NCI-H2081 treated with DMSO at 0.1 percent for 48 hours (cell line): ENCODE measurements around the gene COTL1.

Experiments
- DNase-seq: peaks from one replicate; lab custom pipeline; 2025; lab: John Stamatoyannopoulos, UW

COTL1 gene

DNA sequence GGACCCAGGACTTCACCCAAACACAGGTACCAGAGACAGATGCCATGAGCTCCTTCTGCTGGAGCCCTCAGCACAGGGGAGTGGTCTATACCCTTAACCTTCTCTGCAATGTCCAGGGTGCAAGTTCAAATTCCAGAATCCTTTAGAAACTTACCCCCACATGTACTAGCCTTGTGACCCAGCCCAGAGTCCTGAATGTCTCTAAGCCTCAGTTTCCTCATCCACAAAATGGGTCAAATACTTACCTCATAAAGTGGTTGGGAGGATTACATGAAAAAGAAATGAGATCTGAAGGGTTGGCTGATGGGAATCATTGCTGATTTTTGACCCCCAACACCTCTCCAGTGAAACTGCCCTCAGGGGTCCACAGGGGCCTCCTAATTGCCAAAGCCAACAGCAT, 21.7 kb downstream of the COTL1 start:
- DNase-seq = no peak

GRCh38 chr16:84595052-84595481, 22.8 kb downstream of the COTL1 start:
- no peak for DNase-seq

GRCh38 chr16:84594725-84595038, 23.2 kb downstream of the COTL1 start:
- DNase-seq = no peak

DNA sequence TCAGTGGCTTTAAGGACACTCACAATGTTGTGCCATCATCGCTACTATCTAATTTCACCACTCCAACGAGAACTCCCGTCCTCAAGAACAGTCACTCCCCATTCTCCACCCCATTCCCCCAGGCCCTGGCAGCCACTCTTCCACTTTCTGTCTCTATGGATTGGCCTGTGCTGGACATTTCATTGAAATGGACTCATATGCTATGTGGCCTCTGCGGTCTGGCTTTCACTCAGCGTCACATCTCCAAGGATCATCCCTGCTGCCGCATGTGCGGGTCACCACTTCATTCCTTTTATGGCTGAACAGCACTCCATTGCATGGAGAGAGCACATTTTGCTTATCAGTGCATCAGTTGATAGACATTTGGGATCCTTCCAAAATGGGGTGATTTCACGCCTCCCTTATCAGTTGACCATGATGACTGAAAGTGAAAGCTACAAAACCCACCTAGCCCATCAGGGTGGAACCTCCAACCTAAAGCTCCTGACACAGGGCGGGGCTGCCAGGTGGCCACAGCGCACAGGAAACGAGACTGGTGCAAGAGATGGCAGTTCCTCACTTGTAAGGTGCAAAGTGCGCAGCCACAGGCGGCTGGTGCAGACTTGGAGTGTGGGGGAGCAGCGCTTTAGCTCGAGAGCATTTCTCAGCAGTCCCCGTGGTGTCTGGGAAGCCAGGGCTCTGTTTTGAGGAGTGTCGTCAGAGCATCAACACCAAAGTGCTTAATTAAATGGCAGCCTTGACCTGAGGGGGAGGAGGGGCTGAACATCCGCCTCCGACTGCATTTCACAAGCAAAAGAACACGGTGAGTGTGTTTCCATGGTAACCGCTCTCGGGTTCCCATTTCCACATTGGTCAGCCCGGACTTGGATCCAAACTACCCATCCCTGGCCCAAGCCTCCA, 23.8 kb downstream of the COTL1 start:
- no peak for DNase-seq

- DNase-seq = no peak
Measured at GRCh38 chr16:84592718-84593117, 25.2 kb downstream of the COTL1 start.

GRCh38 chr16:84589975-84590719, 27.7 kb downstream of the COTL1 start:
- no peak for DNase-seq

GRCh38 chr16:84588991-84589390, 28.9 kb downstream of the COTL1 start:
- DNase-seq = no peak

DNA sequence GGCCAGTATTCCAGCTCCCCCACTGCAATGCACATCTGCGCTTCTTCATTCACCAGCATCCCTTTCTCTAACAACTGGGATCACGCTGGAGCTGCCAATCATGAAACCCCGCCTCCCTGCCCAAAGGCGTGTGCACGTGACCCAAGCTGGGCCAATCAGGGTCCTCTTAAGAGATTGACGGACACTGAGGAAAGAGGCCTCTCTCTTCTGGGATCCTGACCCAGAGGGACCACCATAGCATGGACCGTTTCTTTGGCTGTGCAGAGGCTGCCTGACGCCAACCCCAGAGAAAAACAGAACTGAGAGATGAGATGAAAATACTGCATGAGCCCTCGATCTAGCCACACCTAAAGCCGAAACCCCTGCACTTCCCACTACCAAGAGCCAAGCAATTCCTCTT, 32.0 kb downstream of the COTL1 start:
- no peak for DNase-seq

DNA sequence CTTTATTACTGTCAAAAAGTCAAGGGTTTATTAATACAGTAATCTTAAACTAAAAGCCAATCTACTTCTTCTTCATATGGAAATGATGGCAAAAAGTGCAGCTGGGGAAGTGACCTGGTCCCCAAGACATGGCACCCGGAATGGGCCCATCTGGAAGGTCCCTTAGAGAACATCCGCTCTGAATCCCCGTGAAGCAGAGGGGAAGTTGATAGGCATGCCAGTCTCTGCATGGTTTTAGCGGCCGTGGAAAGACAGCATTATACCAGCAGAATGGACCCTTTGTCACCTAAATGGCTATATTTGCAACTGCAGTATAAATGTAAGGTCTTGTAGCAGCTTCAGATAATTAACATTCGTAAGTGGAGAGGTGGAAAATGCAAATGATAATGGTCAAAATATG, 32.4 kb downstream of the COTL1 start:
- DNase-seq = no peak

- DNase-seq = no peak
Measured at GRCh38 chr16:84584678-84585077, 33.2 kb downstream of the COTL1 start.

DNA sequence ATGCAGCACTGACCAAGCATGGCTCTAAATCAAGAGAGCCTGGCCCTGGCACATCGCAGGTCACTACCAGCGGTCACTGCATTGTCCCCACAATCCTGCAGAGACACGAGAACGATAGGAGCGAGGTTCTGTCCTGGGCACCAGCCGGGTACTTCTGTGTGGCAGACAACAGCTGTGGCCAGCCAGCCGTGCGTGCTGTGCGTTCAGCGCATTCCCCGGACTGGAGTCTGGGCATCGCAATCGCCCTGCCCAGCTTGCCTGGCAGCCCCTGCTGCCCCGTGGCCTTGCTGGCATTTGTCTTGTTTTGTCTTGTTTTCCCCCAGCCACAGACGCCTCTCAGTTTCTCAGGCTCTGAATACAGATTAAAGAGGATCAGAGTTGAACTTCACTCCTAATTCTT, 33.9 kb downstream of the COTL1 start:
- no peak for DNase-seq

DNA sequence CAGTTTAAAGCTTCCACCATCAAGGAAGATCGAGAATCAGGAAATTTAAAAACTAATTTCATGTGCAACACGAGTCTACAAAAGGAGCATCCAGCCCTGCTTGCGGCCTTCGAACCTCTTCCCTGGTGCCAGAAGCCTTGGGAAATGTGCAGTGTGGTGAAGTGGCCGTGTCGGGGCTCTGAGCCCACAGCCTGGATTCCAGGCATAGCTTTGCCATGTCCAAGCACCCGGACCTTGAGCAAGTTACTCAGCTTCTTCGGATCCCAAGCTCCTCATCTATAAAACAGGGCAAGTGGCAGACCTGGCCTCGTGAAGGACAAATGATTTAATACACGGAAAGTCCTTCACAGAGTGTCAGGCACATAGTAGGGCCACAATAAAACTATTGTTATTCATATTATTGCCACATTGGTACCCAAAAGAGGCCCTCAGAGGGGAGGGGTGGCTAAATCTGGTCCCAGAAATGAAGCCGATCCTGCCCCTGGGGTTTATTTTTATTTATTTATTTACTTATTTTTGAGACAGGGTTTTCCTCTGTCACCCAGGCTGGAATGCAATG, 34.8 kb downstream of the COTL1 start:
- DNase-seq = no peak

DNA sequence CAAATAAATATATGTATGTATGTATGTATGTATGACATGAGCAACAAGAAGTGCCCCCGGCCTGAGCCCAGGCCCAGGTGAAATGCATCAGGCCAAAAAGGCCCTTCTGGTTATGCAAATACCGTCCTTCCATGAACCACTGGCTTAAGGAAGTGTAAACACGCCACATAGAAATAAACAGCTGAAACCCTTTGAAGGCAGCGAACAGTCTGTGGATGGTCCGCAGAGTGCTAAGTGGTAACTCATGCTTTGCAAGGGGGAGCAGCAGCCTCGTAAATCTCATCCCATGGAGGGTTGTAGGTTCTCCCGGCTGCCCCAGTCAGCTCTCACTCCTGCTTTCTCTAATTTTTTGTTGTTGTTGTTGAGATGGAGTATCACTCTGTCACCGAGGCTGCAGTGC, 36.7 kb downstream of the COTL1 start:
- DNase-seq = no peak

DNA sequence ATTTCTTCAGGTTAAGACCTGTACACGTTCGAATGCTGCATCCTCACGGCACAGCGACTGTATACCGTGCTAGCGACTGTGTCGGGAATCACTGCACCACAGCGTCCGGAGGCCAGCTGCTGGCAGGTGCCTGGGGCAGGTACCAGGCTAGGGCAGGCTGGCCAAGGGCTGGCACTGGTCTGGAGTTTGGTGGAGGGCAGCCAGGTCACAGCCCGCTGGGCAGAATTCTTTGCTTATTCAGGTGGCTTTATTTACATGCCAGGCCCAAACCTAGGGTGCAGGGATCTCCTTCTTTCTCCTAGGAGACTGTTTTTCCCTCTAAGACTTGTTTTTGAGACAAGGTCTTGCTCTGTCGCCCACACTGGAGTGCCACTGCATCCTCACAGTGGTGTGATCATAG, 37.9 kb downstream of the COTL1 start:
- no peak for DNase-seq

DNA sequence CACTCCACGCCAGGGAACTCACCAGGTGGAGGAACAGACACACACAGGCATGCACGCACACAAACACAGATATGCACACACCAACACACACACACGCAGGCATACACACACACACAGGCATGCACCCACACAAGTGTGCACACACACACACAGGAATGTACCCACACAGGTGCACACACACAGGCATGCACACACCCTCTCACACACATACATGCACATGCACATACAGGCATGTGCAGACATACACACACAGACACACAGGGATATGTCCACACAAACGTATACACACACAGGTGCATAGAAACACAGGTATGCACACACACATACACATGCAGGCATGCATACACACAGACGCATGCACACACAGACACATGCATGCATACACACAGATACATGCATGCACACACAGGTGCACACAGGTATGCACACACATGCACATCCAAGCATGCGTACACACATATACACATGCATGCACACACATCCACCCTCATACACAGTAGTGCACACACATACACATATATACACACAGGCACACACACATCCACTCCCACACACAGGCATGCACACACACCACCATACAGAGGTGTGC, 39.2 kb downstream of the COTL1 start:
- DNase-seq = no peak

DNA sequence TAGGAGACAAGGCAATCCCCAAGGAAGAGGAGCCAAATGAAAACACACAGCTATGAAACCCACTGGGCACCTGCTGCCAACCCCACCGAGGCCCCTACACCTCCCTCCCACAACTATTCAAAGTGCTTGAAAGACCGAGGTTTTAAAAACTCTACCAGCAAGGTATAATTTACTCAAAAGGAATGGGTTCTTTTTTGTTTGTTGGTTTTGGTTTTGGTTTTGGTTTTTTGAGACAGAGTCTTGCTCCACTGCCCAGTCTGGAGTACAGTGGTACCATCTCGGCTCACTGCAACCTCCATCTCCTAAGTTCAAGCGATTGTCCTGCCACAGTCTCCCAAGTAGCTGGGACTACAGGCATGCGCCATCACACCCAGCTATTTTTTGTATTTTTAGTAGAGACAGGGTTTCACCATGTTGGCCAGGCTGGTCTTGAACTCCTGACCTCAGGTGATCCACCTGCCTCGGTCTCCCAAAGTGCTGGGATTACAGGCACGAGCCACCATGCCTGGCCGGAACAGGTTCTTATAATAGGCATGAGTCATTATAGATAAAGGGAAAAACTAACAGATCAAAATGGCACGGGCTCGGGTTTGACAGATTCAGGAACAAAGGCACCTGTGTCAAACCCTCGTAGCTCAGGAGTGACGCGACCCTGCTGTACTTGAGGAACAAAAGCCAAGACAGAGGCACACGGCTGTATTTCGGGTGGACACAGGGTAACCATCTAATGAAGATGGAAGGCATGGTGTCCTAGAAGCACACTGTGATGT, 40.7 kb downstream of the COTL1 start:
- DNase-seq = no peak

DNA sequence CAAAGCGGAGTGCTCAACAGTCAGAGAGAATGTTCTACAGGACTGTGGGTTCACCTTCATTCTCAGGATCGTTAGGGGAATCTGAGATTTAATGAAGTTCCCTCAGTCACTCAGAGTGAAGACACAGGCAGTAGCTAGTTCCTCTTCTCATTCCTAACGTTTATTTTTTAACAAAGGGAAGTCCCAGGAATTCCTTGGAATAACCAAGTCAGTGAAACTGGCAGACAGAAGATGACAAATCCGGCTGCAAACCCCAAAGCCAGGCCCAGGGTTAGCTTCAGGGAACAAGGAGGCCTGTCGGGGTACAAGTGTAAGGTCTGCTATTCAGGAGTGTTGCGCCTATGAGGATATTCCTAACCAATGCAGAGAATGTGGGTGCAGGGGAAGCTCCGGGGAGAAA, 42.0 kb downstream of the COTL1 start:
- no peak for DNase-seq

- no peak for DNase-seq
Measured at GRCh38 chr16:84574191-84574590, 43.7 kb downstream of the COTL1 start.

DNA sequence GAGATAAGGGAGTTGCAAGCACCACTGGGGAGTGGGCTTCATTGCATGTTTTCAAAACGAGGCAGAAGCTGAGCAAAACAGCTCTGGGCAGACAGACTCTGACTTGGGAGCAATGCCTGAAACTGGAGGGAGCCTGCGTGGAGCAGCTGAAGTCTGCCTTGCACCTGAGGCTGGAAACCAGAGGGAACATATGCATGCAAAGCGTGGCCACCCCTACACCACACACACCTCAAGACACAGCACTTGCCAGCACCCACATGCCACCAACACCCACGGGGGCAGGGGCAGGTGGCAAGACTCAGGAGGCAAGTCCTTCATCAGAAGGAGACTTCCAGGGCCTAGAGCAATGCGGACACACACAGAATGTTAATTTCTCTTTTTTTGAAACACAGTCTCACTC, 45.8 kb downstream of the COTL1 start:
- DNase-seq = no peak

GRCh38 chr16:84571506-84571905, 46.4 kb downstream of the COTL1 start:
- no peak for DNase-seq

- no peak for DNase-seq
Measured at GRCh38 chr16:84570739-84571403, 47.0 kb downstream of the COTL1 start.
